NB4 (cell line): ENCODE results near the gene NTSR1.

Experiments
- DNase-seq: peaks from one replicate; pipeline ENCODE4 v3.0.0; 2010; ENCODE audit warnings: low read depth
- H3K4me3 ChIP-seq: one replicate; pipeline ENCODE4 v1.5.1; 2011; ENCODE audit warnings: mild to moderate bottlenecking, low read depth, low read length, moderate library complexity
- MYC ChIP-seq: IDR thresholded peaks from 2 replicates; pipeline ENCODE4 v1.6.1; 2011; ENCODE audit warnings: low read depth, low read length
- POLR2A ChIP-seq: IDR thresholded peaks from 2 replicates; pipeline ENCODE4 v1.6.1; 2011; ENCODE audit warnings: mild to moderate bottlenecking; ENCODE audit not compliant: insufficient read length; ENCODE audit errors: extremely low read depth
- TF ChIP-seq, protein P1 (sequence below): IDR thresholded peaks from one replicate; pipeline ENCODE4 v1.5.1; 2012; ENCODE audit warnings: low read depth, low read length
- TF ChIP-seq, protein P2 (sequence below): IDR thresholded peaks from 2 replicates; pipeline ENCODE4 v1.6.1; 2011; ENCODE audit warnings: low read depth, low read length

Gene NTSR1

DNA sequence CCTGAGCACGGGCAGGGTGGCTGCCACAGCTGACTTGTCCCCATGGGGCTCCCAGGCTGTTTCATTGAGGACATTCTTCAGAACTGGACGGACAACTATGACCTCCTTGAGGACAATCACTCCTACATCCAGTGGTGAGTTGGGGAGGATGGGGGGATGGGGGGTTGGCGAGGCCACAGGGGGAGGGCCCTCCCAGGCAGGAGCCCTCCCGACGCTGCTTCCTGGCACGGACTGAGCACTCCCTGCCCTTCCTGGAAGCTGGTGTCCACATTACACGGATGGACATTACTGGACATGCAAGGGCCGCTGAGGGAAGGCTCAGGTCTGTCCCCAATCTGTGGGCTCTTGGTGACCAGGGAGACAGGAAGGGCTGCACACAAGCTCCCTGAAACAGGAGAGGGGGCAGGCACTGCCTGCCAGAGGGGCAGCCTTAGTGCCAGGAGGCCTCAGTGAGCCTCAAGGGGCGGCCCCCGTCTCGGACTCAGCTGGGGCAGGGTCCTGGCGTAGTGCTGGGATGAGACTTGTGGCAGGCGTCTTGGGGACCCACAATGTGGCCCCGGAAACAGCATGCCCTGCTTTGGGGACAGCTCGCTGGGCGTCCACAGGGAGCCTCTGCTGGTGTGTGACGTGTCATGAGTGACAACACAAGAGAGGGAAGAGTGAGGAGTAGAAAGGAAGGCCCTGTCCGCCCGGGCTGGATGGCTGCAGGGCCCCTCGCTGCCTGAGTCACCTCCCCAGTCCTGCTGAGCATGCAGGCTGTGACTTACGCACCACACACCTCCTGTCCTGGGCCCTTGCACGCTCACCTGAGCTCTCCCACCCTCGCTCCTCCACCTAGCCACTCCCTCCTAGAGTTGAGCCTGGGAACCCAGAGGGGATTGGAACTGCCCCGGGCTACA, 101.1 kb downstream of the NTSR1 start:
- DNase-seq, result no peak
- TF ChIP-seq, protein P1, sequence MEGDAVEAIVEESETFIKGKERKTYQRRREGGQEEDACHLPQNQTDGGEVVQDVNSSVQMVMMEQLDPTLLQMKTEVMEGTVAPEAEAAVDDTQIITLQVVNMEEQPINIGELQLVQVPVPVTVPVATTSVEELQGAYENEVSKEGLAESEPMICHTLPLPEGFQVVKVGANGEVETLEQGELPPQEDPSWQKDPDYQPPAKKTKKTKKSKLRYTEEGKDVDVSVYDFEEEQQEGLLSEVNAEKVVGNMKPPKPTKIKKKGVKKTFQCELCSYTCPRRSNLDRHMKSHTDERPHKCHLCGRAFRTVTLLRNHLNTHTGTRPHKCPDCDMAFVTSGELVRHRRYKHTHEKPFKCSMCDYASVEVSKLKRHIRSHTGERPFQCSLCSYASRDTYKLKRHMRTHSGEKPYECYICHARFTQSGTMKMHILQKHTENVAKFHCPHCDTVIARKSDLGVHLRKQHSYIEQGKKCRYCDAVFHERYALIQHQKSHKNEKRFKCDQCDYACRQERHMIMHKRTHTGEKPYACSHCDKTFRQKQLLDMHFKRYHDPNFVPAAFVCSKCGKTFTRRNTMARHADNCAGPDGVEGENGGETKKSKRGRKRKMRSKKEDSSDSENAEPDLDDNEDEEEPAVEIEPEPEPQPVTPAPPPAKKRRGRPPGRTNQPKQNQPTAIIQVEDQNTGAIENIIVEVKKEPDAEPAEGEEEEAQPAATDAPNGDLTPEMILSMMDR, result no peak
- TF ChIP-seq, protein P2, sequence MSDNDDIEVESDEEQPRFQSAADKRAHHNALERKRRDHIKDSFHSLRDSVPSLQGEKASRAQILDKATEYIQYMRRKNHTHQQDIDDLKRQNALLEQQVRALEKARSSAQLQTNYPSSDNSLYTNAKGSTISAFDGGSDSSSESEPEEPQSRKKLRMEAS, result no peak
- TF ChIP-seq POLR2A (no peak), MYC (no peak)

DNA sequence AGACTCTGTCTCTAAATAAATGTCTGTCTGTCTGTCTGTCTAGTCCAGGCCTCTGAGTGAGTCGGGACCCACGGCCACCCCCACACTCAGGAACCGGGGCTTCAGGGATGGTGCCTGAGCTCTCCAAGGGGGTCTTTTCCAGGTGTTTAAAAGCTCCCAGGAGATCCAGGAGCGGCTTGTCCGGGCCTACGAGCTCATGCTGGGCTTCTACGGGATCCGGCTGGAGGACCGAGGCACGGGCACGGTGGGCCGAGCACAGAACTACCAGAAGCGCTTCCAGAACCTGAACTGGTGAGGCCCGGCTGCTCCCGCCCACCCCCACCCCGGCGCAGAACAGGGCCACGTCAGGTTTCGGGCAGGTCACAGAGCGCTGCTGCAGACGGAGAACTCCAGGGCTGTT, 102.7 kb downstream of the NTSR1 start:
- no peak for DNase-seq
- TF ChIP-seq, protein P1, result no peak
- TF ChIP-seq POLR2A (no peak), MYC (no peak)
- TF ChIP-seq, protein P2, result no peak
- no peak overlapping the region for H3K4me3 ChIP-seq

More for the DNA sequence above, 101.1 kb downstream of the NTSR1 start:
- H3K4me3 ChIP-seq, result no peak overlapping the region

DNA sequence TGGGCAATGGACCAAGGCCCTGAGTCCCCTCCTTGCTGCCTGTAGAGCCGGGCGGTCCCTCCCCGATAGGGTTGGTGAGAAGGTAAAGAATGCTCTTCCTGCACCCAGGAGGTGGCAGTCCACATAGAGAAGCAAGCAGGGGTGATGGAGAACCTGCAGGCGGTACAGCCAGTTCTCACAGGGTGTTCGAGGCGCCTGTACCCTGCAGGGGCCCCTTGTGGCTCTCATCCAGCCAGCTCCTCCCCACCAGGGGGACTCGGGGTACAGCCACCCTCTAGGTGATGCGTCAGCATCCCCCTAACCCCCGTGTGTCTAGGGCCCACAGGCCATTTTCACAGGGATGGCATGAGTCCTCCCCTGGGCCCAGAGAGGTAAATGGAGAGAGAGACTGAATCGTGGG, 103.1 kb downstream of the NTSR1 start:
- TF ChIP-seq, protein P2, result no peak
- TF ChIP-seq, protein P1, result no peak
- TF ChIP-seq POLR2A (no peak), MYC (no peak)
- no peak overlapping the region for H3K4me3 ChIP-seq
- no peak for DNase-seq
